ENCODE results near the gene KRTAP5-4.

DNA sequence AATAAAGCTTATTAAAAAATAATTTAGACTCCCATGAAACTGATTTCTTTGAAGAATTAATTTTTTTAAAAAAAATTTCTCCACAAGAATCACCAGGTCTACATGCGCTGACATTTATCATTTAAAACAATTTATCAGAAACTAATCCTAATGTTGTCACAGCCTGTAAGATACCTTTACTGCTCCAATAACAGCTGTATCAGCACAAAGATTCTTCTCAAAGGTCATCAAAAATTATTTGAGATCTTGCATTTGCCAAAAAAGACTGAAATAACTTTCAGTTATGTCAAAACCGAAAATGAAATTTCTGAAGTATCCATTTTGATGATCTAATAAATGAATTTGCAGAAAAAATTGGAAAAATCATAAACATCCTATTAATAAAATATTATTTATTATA, 15.7 kb upstream of the KRTAP5-4 start:
- TF ChIP-seq, protein P1, sequence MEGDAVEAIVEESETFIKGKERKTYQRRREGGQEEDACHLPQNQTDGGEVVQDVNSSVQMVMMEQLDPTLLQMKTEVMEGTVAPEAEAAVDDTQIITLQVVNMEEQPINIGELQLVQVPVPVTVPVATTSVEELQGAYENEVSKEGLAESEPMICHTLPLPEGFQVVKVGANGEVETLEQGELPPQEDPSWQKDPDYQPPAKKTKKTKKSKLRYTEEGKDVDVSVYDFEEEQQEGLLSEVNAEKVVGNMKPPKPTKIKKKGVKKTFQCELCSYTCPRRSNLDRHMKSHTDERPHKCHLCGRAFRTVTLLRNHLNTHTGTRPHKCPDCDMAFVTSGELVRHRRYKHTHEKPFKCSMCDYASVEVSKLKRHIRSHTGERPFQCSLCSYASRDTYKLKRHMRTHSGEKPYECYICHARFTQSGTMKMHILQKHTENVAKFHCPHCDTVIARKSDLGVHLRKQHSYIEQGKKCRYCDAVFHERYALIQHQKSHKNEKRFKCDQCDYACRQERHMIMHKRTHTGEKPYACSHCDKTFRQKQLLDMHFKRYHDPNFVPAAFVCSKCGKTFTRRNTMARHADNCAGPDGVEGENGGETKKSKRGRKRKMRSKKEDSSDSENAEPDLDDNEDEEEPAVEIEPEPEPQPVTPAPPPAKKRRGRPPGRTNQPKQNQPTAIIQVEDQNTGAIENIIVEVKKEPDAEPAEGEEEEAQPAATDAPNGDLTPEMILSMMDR (IDR thresholded peaks at IDR 0.05), result no peak
- TF ChIP-seq POLR2A (IDR thresholded peaks at IDR 0.05), result no peak
